Cardiac fibroblast (primary cell): ENCODE results near the gene HSPA1L.
A peak's percentile ranks its signal among the peaks of the same experiment; 100 is the strongest.

ENCODE experiments used
- DNase-seq, 2 donors: peaks; one replicate each; pipeline versions ENCODE4 v3.0.0 to v3.0.0-alpha.2; 2010; ENCODE audit warnings: low read depth in 2 of 2
- H3K4me3 ChIP-seq, 2 donors: replicated peaks in 1 of 2; 1 replicate in 1 of 2; 2 replicates in 1 of 2; pipeline ENCODE4 v1.5.1; 2011; ENCODE audit warnings: low read depth in 2 of 2, low read length in 2 of 2, mild to moderate bottlenecking in 2 of 2, moderate library complexity in 1 of 2
- CTCF ChIP-seq: IDR thresholded peaks from one replicate; pipeline ENCODE4 v1.5.1; 2011; ENCODE audit warnings: low read depth, mild to moderate bottlenecking, low read length, inconsistent platforms

Gene HSPA1L

GRCh38 chr6:31765910-31766794, 48.9 kb downstream of the HSPA1L start:
- no peak for TF ChIP-seq CTCF
- DNase-seq, result no peak
- peak overlapping the region in 1 of 2 donors; percentile 25 for H3K4me3 ChIP-seq

GRCh38 chr6:31765559-31765909, 49.5 kb downstream of the HSPA1L start:
- no peak overlapping the region for H3K4me3 ChIP-seq
- DNase-seq, result no peak
- TF ChIP-seq CTCF, result no peak

- DNase-seq, result no peak
- TF ChIP-seq CTCF, result no peak
- no peak overlapping the region for H3K4me3 ChIP-seq
Observed at GRCh38 chr6:31764198-31764597, 50.9 kb downstream of the HSPA1L start.

GRCh38 chr6:31763619-31763940, 51.5 kb downstream of the HSPA1L start:
- no peak overlapping the region for H3K4me3 ChIP-seq
- no peak for TF ChIP-seq CTCF
- DNase-seq, result peak; percentile 44 to 70

GRCh38 chr6:31762878-31763618, 52.0 kb downstream of the HSPA1L start:
- TF ChIP-seq CTCF, result no peak
- DNase-seq, result no peak
- no peak overlapping the region for H3K4me3 ChIP-seq

GRCh38 chr6:31762356-31762755, 52.7 kb downstream of the HSPA1L start, which contains the start of gene SAPCD1:
Gene SAPCD1 (plus strand): TSS chr6:31762656. CDS start chr6:31763055, 399 bp downstream.
- DNase-seq, result no peak
- TF ChIP-seq CTCF, result no peak
- no peak within 1 kb of the TSS for H3K4me3 ChIP-seq
